IPS DF 19.7 (cell line): ENCODE measurements around the gene TMEM170B.
"Not testable (repeated sequence)": the region's sequence is repeated elsewhere in the genome, so short reads cannot be mapped to it uniquely, and the experiment has no call there.

Source experiments
- DNase-seq: peaks from one replicate; pipeline ENCODE4 v3.0.0-alpha.2; 2013; ENCODE audit warnings: low read depth, low spot score

Gene TMEM170B

GRCh38 chr6:11528996-11529395 is 8.6 kb upstream of the TMEM170B start:
- DNase-seq: no peak

GRCh38 chr6:11532097-11532496 is 5.5 kb upstream of the TMEM170B start:
- no peak for DNase-seq

GRCh38 chr6:11534561-11534960 is 3.0 kb upstream of the TMEM170B start:
- no peak for DNase-seq

GRCh38 chr6:11535801-11536230 is 1.7 kb upstream of the TMEM170B start:
- no peak for DNase-seq

GRCh38 chr6:11536795-11537194 is 754 bp upstream of the TMEM170B start:
- DNase-seq: no peak

- DNase-seq: no peak
Observed at GRCh38 chr6:11538052-11538818, 686 bp downstream of the TMEM170B start.

GRCh38 chr6:11538819-11539468 is 1.4 kb downstream of the TMEM170B start:
- DNase-seq: no peak

- no peak for DNase-seq
Observed at GRCh38 chr6:11542863-11543262, 5.3 kb downstream of the TMEM170B start.

- DNase-seq: no peak
Observed at GRCh38 chr6:11543919-11544518, 6.5 kb downstream of the TMEM170B start.

GRCh38 chr6:11547846-11548245 is 10.3 kb downstream of the TMEM170B start:
- not testable (repeated sequence) for DNase-seq

GRCh38 chr6:11548578-11548977 is 11.0 kb downstream of the TMEM170B start:
- not testable (repeated sequence) for DNase-seq

- no peak for DNase-seq
Observed at GRCh38 chr6:11551053-11551452, 13.5 kb downstream of the TMEM170B start.

GRCh38 chr6:11552442-11552841 is 14.9 kb downstream of the TMEM170B start:
- DNase-seq: no peak

- no peak for DNase-seq
Observed at GRCh38 chr6:11553824-11554223, 16.3 kb downstream of the TMEM170B start.

- DNase-seq: peak; percentile 56
Observed at GRCh38 chr6:11556309-11556708, 18.8 kb downstream of the TMEM170B start.

GRCh38 chr6:11563793-11564192 is 26.2 kb downstream of the TMEM170B start:
- no peak for DNase-seq

- no peak for DNase-seq
Observed at GRCh38 chr6:11566609-11567008, 29.1 kb downstream of the TMEM170B start.

GRCh38 chr6:11571073-11571472 is 33.5 kb downstream of the TMEM170B start:
- no peak for DNase-seq

- peak; percentile 71 for DNase-seq
Observed at GRCh38 chr6:11575408-11576033, 38.0 kb downstream of the TMEM170B start.

GRCh38 chr6:11580686-11581405 is 43.3 kb downstream of the TMEM170B start:
- no peak for DNase-seq

GRCh38 chr6:11584244-11584643 is 46.7 kb downstream of the TMEM170B start:
- no peak for DNase-seq
